Natural killer cell (primary cell): ENCODE data around the gene DDX24. TPM values are rescaled to one million over a fixed set of nuclear protein-coding genes. Genes with fewer than 3 reads are reported as not detected.
"Not testable (repeated sequence)": the region's sequence is repeated elsewhere in the genome, so short reads cannot be mapped to it uniquely, and the experiment has no call there.

Experiments
- ATAC-seq, 3 donors: fragments of 150-1000 bp in 2 of 3; fragments of 200-7000 bp in 1 of 3; cut with Tn5 transposase; 1 replicate in 1 of 3; 2 replicates in 2 of 3; pipeline ENCODE4 v1.10.0; 2021; ENCODE audit warnings: mild to moderate bottlenecking in 2 of 3, moderate library complexity in 2 of 3
- DNase-seq, 2 donors: peaks; one replicate each; pipeline versions ENCODE4 v3.0.0 to v3.0.0-alpha.2; 2013 to 2021; ENCODE audit warnings: mixed read lengths in 1 of 2
- H3K27ac ChIP-seq: one replicate; pipeline ENCODE4 v1.5.1; 2013; ENCODE audit warnings: mild to moderate bottlenecking, low read length
- H3K27me3 ChIP-seq: one replicate; pipeline ENCODE4 v1.6.1; 2013; ENCODE audit warnings: low read length; ENCODE audit not compliant: control insufficient read depth, insufficient read depth
- H3K36me3 ChIP-seq: one replicate; pipeline ENCODE4 v1.6.1; 2013; ENCODE audit warnings: low read length; ENCODE audit not compliant: control insufficient read depth, insufficient read depth
- H3K4me1 ChIP-seq: one replicate; pipeline ENCODE4 v1.6.1; 2013; ENCODE audit warnings: low read length; ENCODE audit not compliant: control insufficient read depth, insufficient read depth
- H3K4me3 ChIP-seq: one replicate; pipeline ENCODE4 v1.5.1; 2013; ENCODE audit warnings: low read length
- H3K9me3 ChIP-seq: one replicate; pipeline ENCODE4 v1.6.1; 2013; ENCODE audit warnings: low read length; ENCODE audit not compliant: control insufficient read depth, insufficient read depth
- H3K27ac Mint-ChIP-seq, 2 donors: one replicate each; pipeline ENCODE4 v1.8.0; 2022; ENCODE audit warnings: mild to moderate bottlenecking in 2 of 2, mixed read lengths in 2 of 2, moderate library complexity in 1 of 2
- H3K27me3 Mint-ChIP-seq, 2 donors: one replicate each; pipeline ENCODE4 v1.8.0; 2022; ENCODE audit warnings: low read depth in 2 of 2, mixed read lengths in 2 of 2
- H3K36me3 Mint-ChIP-seq: one replicate; pipeline ENCODE4 v1.8.0; 2022; ENCODE audit warnings: mixed read lengths
- H3K4me1 Mint-ChIP-seq, 2 donors: one replicate each; pipeline ENCODE4 v1.8.0; 2022; ENCODE audit warnings: mixed read lengths in 2 of 2
- H3K4me3 Mint-ChIP-seq: one replicate; pipeline ENCODE4 v1.8.0; 2022; ENCODE audit warnings: mild to moderate bottlenecking, moderate library complexity, mixed read lengths
- H3K9me3 Mint-ChIP-seq, 2 donors: one replicate each; pipeline ENCODE4 v1.8.0; 2022; ENCODE audit warnings: mixed read lengths in 2 of 2
- CTCF ChIP-seq: fragments of 200-600 bp; IDR thresholded peaks from one replicate; pipeline ENCODE4 v1.8.0; 2022; ENCODE audit warnings: antibody characterized with exemption
- WGBS: methylation state at CpG from one replicate; pipeline ENCODE4 v1.1.7; 2013; ENCODE audit warnings: missing lambda C conversion rate; ENCODE audit not compliant: insufficient coverage; 5-methylcytosine and 5-hydroxymethylcytosine counted together
- intact Hi-C: fragments of 100-400 bp; cut with micrococcal nuclease; formaldehyde crosslinking; loops from one replicate; pipeline ENCODE4 v1.14.2; 2022
- total RNA-seq, 4 donors: library from RNA; stranded (reverse); fragments of 120-200 nt in 1 of 4; gene quantifications; one replicate each; pipeline versions ENCODE4 v1.2.3 to v1.2.4, GENCODE V29; 2013 to 2022

Gene DDX24
- total RNA-seq, 3 donors from 2014 or later (not counting 1 experiment from before 2014, with no cell fraction given), result 250 to 357 (median 296) TPM

GRCh38 chr14:94074534-94074933 lies 6.5 kb downstream of the DDX24 start:
- no peak overlapping the region for H3K4me3 Mint-ChIP-seq
- intact Hi-C loops, result no loop called here
- 83% methylated on average over 1 of the region's 3 CpGs for WGBS

DNA sequence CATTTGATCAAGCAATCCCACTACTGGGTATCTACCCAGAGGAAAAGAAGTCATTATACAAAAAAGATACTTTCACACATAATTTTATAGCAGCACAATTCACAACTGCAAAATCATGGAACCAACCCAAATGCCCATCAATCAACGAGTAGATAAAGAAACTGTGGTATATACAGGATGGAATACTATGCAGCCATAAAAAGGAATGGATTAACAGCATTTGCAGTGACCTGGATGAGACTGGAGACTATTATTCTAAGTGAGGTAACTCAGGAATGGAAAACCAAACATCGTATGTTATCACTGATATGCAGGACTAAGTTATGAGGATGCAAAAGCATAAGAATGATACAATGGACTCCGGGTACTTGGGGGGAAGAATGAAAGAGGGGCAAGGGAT lies 8.9 kb downstream of the DDX24 start:
- Mint-ChIP-seq H3K4me1 (peaks cover 58 to 73% of the 10 kb centered on the region in 2 donors), H3K9me3 (peaks cover 0 to 13% of the 10 kb centered on the region in 2 donors), H3K36me3 (peaks cover 15% of the 10 kb centered on the region)
- H3K27ac Mint-ChIP-seq, H3K4me3 ChIP-seq, intact Hi-C loops, H3K9me3 ChIP-seq, H3K4me1 ChIP-seq, DNase-seq, H3K27me3 ChIP-seq, ATAC-seq, H3K4me3 Mint-ChIP-seq, H3K27me3 Mint-ChIP-seq, H3K27ac ChIP-seq: not testable (repeated sequence)
- peaks cover 11% of the 10 kb centered on the region for H3K36me3 ChIP-seq
- WGBS, result 99% methylated on average over 3 of the region's 3 CpGs

More at GRCh38 chr14:94074534-94074933, 6.5 kb downstream of the DDX24 start:
- no peaks in the 10 kb centered on the region for H3K27me3 Mint-ChIP-seq
- Histone ChIP-seq H3K27ac (no peak overlapping the region), H3K27me3 (no peaks in the 10 kb centered on the region), H3K4me1 (peaks cover 17% of the 10 kb centered on the region), H3K36me3 (peaks cover 27% of the 10 kb centered on the region), H3K4me3 (no peak overlapping the region), H3K9me3 (no peaks in the 10 kb centered on the region)
- H3K36me3 Mint-ChIP-seq, result peaks cover 15% of the 10 kb centered on the region
- H3K4me1 Mint-ChIP-seq, result peaks cover 50 to 73% of the 10 kb centered on the region in 2 donors
- H3K27ac Mint-ChIP-seq, result peak overlapping the region; percentile 1 to 21
- TF ChIP-seq CTCF, result no peak
- ATAC-seq (no peak), DNase-seq (no peak)
- H3K9me3 Mint-ChIP-seq, result peaks cover 0 to 7% of the 10 kb centered on the region in 2 donors

- peaks cover 0 to 6% of the 10 kb centered on the region in 2 donors for H3K9me3 Mint-ChIP-seq
- peaks cover 13% of the 10 kb centered on the region for H3K4me1 ChIP-seq
- no peak overlapping the region for H3K4me3 Mint-ChIP-seq
- no peak overlapping the region for H3K4me3 ChIP-seq
- no peaks in the 10 kb centered on the region for H3K9me3 ChIP-seq
- H3K4me1 Mint-ChIP-seq, result peaks cover 62 to 91% of the 10 kb centered on the region in 2 donors
- no peak for DNase-seq
- TF ChIP-seq CTCF, result no peak
- peaks cover 13% of the 10 kb centered on the region for H3K36me3 ChIP-seq
- no peak for ATAC-seq
- H3K27me3 ChIP-seq, result no peaks in the 10 kb centered on the region
- WGBS, result 90% methylated on average over 8 of the region's 8 CpGs
- peaks cover 13% of the 10 kb centered on the region for H3K36me3 Mint-ChIP-seq
- H3K27me3 Mint-ChIP-seq, result no peaks in the 10 kb centered on the region
- intact Hi-C loops, result no loop called here
- no peak overlapping the region for H3K27ac ChIP-seq
- peak overlapping the region in 1 of 2 donors; percentile 10 for H3K27ac Mint-ChIP-seq
Measured at GRCh38 chr14:94066089-94066676, 14.8 kb downstream of the DDX24 start.

DNA sequence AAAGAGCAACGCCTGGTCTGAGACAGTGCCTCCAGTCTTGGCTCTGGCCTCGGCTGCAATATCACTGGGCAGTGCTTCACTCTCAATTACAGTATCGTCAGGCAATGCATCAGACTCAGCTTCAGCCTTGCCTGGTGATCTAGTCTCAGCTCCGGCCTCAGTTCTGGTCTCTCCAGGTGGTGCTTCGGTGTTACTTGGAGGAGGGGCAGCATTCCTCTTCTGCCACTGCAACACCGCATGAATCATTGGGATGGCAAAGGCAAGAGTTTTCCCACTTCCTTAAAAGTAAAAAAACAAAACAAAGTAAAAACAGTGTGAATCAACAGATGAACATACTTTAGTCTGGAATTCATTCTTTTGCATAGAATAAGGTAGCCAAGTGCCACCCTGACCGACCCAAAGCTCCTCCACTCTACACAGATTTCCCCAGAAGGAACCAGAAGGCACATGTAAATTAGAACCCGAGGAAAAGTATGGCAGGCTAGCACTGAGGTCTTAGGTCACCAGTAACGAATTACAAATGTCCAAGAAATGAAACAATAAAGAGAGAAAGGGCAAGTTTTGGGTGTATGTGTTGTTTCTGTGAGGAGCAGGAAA lies 18.6 kb downstream of the DDX24 start:
- H3K27ac Mint-ChIP-seq, result peak overlapping the region in 1 of 2 donors; percentile 29
- no peak for ATAC-seq
- WGBS, result 99% methylated on average over 7 of the region's 9 CpGs
- no peaks in the 10 kb centered on the region for H3K27me3 ChIP-seq
- intact Hi-C loops, result no loop called here
- H3K4me1 Mint-ChIP-seq, result peaks cover 42 to 75% of the 10 kb centered on the region in 2 donors
- H3K9me3 ChIP-seq, result no peaks in the 10 kb centered on the region
- H3K27ac ChIP-seq, result no peak overlapping the region
- no peak overlapping the region for H3K4me3 ChIP-seq
- H3K36me3 Mint-ChIP-seq, result peaks cover 13% of the 10 kb centered on the region
- H3K4me1 ChIP-seq, result peaks cover 25% of the 10 kb centered on the region
- no peak for TF ChIP-seq CTCF
- no peak for DNase-seq
- no peaks in the 10 kb centered on the region for H3K9me3 Mint-ChIP-seq
- peaks cover 44% of the 10 kb centered on the region for H3K36me3 ChIP-seq
- no peaks in the 10 kb centered on the region for H3K27me3 Mint-ChIP-seq
- H3K4me3 Mint-ChIP-seq, result no peak overlapping the region
